Adrenal gland (tissue), 12 donors: ENCODE data around the gene HERPUD2. TPM values are rescaled to one million over a fixed set of nuclear protein-coding genes. Genes with fewer than 3 reads are reported as not detected.
A peak's percentile ranks its signal among the peaks of the same experiment; 100 is the strongest.

Source experiments
- DNase-seq, 7 donors: peaks; one replicate each; pipeline ENCODE4 v3.0.0-alpha.2; 2019 to 2020
- H3K27ac ChIP-seq, 5 donors: fragments of 200-600 bp; sonication (generic) in 4 of 5; 1 replicate in 3 of 5; 2 replicates in 2 of 5; pipeline versions ENCODE4 v1.5.1 to v1.8.0; 2016 to 2020; ENCODE audit warnings: mild to moderate bottlenecking in 1 of 5
- H3K27me3 ChIP-seq: fragments of 200-600 bp; 2 replicates; pipeline ENCODE4 v1.8.0; 2021
- H3K36me3 ChIP-seq, 2 donors: fragments of 200-600 bp; replicated peaks in 1 of 2; 1 replicate in 1 of 2; 2 replicates in 1 of 2; pipeline versions ENCODE4 v1.5.1 to v1.8.0; 2018 to 2022
- H3K4me1 ChIP-seq, 2 donors: fragments of 200-600 bp; replicated peaks in 1 of 2; 1 replicate in 1 of 2; 2 replicates in 1 of 2; pipeline versions ENCODE4 v1.5.1 to v1.8.0; 2018 to 2021
- H3K4me3 ChIP-seq, 4 donors: fragments of 200-600 bp; sonication (generic) in 3 of 4; one replicate each; pipeline ENCODE4 v1.5.1; 2016 to 2018
- H3K9me3 ChIP-seq, 3 donors: fragments of 200-600 bp; sonication (generic) in 1 of 3; replicated peaks in 1 of 3; 1 replicate in 2 of 3; 2 replicates in 1 of 3; pipeline versions ENCODE4 v1.5.1 to v1.8.0; 2016 to 2021
- POLR2A ChIP-seq, 2 donors: fragments of 450-650 bp; IDR thresholded peaks; one replicate each; pipeline ENCODE4 v1.6.1; 2017; ENCODE audit warnings: antibody characterized with exemption in 2 of 2, mild to moderate bottlenecking in 2 of 2, moderate library complexity in 1 of 2
- WGBS, 4 donors: extraction: QIAGEN DNeasy Blood & Tissue Kit in 2 of 4; methylation state at CpG; one replicate each; pipeline versions ENCODE4 v1.1.5 to v1.1.7; 2013 to 2017; 5-methylcytosine and 5-hydroxymethylcytosine counted together
- intact Hi-C, 2 donors: fragments of 100-400 bp; cut with DNase I; formaldehyde crosslinking; loops; one replicate each; pipeline versions ENCODE4 v1.14.1 to v1.15.0; 2022 to 2023
- polyA plus RNA-seq, 3 donors: library from polyadenylated mRNA; stranded (reverse); fragments of 200-250 nt in 2 of 3; fragments of 350-450 nt in 1 of 3; fragmentation: Illumina TruSeq in 1 of 3; extraction: RNeasy Lipid Tissue Mini Kit (QIAGEN cat#74804) in 1 of 3; gene quantifications; one replicate each; pipeline ENCODE4 v1.2.3, GENCODE V29; 2013 to 2014
- total RNA-seq, 9 donors: library from RNA; depleted of rRNA in 4 of 9; stranded (reverse); fragments of >200 nt in 4 of 9; fragments of 120-200 nt in 1 of 9; fragmentation: NEBNext Ultra II Directional in 1 of 9; extraction: Animal tissue kit (Norgen Biotek cat#: 25700) in 1 of 9; gene quantifications; one replicate each; pipeline versions ENCODE4 v1.1.0 to v1.2.4, GENCODE V29; 2013 to 2023
- TF ChIP-seq, protein P1 (sequence below), 6 experiments: fragments of 450-650 bp in 4 of 6; fragments of 200-600 bp in 2 of 6; sonication (generic) in 1 of 6; IDR thresholded peaks; 1 replicate in 5 of 6; 2 replicates in 1 of 6; pipeline versions ENCODE4 v1.5.1 to v1.8.0; 2016 to 2021; ENCODE audit warnings: antibody characterized with exemption in 6 of 6, mild to moderate bottlenecking in 2 of 6, moderate library complexity in 1 of 6
- donor health status: healthy with polysubstance abuse.
- donor health status: Bipolar disorder and iron deficiency.
- donor health status: DM: yes; HTN: yes; CAD: no.
- donor health status: DM: no; HTN: no; CAD: no.
- donor health status: DM: no; HTN: no; CAD: no.
- donor health status: DM: yes; HTN: yes; CAD: no.

Gene HERPUD2
- total and polyA plus RNA-seq, 12 donors = 7.8 to 37.4 (median 19.8) TPM

DNA sequence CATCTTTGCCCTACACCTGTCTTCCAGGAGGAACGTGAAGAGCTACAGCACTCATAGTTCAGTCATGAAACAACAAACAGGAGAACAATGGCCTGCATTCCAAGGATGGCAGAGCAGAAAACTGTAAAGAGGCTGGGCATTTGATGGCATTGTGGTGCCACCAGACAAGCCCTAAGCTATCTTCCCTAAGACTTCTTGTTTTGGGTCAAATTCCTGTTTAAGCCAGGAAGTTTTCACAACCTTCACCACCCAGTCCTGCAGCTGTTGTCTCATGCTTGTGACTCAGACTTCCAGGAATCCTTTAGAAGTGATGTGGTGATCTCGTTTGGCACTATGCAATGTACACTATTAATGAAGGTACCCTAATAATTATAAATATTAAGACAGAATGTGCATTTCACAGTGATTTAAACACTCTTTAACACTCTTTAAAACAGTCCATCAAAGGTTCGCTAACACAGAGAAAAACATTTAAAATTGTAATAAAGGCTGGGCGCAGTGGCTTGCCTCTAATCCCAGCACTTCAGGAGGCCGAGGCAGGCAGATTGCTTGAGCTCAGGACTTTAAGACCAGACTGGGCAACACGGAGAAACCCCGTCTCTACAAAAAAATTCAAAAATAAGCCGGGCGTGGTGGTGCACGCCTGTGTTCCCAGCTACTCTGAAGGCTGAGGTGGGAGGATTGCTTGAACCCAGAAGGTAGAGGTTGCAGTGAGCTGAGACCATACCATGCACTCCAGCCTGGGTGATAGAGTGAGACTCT lies 2.7 kb upstream of the HERPUD2 start:
- intact Hi-C loops = no loop called here
- WGBS, 4 donors = 82 to 90% (median 85%) methylated on average over 10 of the region's 10 CpGs
- H3K27ac ChIP-seq = no peak overlapping the region
- no peak for TF ChIP-seq POLR2A (IDR thresholded peaks at IDR 0.05)
- TF ChIP-seq, protein P1, sequence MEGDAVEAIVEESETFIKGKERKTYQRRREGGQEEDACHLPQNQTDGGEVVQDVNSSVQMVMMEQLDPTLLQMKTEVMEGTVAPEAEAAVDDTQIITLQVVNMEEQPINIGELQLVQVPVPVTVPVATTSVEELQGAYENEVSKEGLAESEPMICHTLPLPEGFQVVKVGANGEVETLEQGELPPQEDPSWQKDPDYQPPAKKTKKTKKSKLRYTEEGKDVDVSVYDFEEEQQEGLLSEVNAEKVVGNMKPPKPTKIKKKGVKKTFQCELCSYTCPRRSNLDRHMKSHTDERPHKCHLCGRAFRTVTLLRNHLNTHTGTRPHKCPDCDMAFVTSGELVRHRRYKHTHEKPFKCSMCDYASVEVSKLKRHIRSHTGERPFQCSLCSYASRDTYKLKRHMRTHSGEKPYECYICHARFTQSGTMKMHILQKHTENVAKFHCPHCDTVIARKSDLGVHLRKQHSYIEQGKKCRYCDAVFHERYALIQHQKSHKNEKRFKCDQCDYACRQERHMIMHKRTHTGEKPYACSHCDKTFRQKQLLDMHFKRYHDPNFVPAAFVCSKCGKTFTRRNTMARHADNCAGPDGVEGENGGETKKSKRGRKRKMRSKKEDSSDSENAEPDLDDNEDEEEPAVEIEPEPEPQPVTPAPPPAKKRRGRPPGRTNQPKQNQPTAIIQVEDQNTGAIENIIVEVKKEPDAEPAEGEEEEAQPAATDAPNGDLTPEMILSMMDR (IDR thresholded peaks at IDR 0.05) = no peak
- DNase-seq = no peak
- H3K36me3 ChIP-seq = no peaks in the 10 kb centered on the region
- peaks cover 21 to 22% of the 10 kb centered on the region in 2 donors for H3K4me1 ChIP-seq
- no peak overlapping the region for H3K4me3 ChIP-seq
- no peaks in the 10 kb centered on the region for H3K27me3 ChIP-seq
- H3K9me3 ChIP-seq = no peaks in the 10 kb centered on the region

DNA sequence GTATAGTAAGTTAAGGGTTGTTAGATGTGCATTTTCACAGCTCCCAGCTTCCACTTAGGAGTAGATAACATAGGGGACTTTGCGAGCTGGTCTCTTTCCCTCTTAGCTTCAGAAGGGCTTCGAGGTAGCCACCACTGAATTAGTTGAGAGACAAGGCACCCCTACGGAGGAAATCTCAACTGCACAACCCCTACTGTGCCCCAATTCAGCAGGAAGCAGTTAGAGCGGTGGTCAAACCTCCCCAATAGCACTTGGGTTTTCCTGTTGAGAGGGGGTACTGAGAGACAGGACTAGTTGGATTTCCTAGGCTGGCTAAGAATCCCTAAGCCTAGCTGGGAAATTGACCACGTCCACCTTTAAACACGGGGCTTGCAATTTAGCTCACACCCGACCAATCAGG lies 1.1 kb upstream of the HERPUD2 start:
- no peaks in the 10 kb centered on the region for H3K27me3 ChIP-seq
- peak overlapping the region in 1 of 4 donors; percentile 98 for H3K4me3 ChIP-seq
- no peaks in the 10 kb centered on the region for H3K36me3 ChIP-seq
- TF ChIP-seq, protein P1 (IDR thresholded peaks at IDR 0.05) = no peak
- no peak for TF ChIP-seq POLR2A (IDR thresholded peaks at IDR 0.05)
- WGBS, 4 donors = 87 to 91% (median 89%) methylated on average over 7 of the region's 7 CpGs
- no peak overlapping the region for H3K27ac ChIP-seq
- intact Hi-C loops = no loop called here
- H3K4me1 ChIP-seq = peaks cover 27 to 36% of the 10 kb centered on the region in 2 donors
- no peaks in the 10 kb centered on the region for H3K9me3 ChIP-seq
- no peak for DNase-seq

DNA sequence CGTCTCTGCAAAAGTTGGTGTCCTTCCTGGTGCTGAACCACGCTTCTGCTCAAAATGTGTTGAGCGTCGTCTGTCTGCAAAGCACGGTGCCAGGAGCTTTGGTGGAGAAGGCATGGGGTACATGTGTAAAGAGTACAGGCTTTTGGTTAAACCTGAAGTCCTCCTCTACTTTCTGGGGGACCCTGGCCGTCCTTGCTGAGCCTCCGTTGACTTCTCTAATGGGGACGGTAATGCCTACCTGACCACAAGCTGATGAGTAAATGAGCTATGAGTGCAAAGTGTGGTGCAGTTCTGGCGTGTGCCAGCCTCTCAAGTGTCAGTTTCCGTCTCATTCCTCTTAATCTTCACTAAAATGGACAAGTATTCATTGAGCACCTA lies 527 bp upstream of the HERPUD2 start:
- TF ChIP-seq POLR2A (IDR thresholded peaks at IDR 0.05) = no peak
- TF ChIP-seq, protein P1 (IDR thresholded peaks at IDR 0.05) = no peak
- DNase-seq = no peak
- Histone ChIP-seq H3K9me3 (no peaks in the 10 kb centered on the region), H3K4me3 (peak overlapping the region; percentile 85 to 98 (median 88)), H3K27me3 (no peaks in the 10 kb centered on the region), H3K27ac (peak overlapping the region in 4 of 5 donors; percentile 81 to 94 (median 90)), H3K4me1 (peaks cover 27 to 42% of the 10 kb centered on the region in 2 donors), H3K36me3 (no peaks in the 10 kb centered on the region)
- WGBS, 4 donors = 10 to 46% (median 18%) methylated on average over 2 to 10 of the region's 10 CpGs
- intact Hi-C loops = no loop called here

DNA sequence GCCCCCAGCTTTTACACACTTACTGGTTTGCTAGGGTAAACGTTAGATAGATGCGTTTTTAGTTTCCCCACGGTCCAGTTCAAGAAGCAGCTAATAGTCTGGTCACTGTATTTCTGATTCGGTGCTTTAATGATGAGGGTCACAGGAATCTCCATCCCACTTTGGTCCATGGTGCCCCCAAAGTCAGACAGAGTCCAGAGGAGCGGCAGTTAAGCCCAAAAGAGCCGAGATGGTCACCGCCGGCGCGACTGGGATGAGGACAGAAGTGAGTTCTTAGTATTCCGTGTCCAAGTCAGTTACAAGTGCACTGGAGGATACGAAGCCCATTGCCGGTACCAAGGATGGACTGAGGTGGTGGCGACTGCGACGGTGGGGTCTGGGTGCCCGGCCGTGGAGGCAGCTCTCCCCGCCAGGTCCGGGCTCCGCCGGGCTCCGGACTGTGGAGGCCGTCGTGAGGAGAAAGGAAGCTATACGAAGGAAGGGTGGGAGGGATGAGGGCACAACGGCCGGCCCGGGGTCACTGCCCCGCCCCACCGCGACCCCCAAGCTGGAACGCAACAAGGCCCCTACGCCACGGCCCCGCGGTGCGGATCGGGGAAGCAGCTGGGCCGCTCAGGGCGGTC lies 663 bp downstream of the HERPUD2 start:
- WGBS, 4 donors = 0 to 2% (median 1%) methylated on average over 16 to 41 of the region's 41 CpGs
- intact Hi-C loops = no loop called here

More for the DNA sequence above, 663 bp downstream of the HERPUD2 start:
- Histone ChIP-seq H3K27ac (peak overlapping the region in 4 of 5 donors; percentile 81 to 94 (median 90)), H3K4me3 (peak overlapping the region; percentile 85 to 98 (median 88)), H3K9me3 (no peaks in the 10 kb centered on the region), H3K27me3 (no peaks in the 10 kb centered on the region), H3K4me1 (peaks cover 34 to 53% of the 10 kb centered on the region in 2 donors), H3K36me3 (no peaks in the 10 kb centered on the region)
- peak in 5 of 7 donors; percentile 29 to 60 (median 41) for DNase-seq
- no peak for TF ChIP-seq POLR2A (IDR thresholded peaks at IDR 0.05)
- TF ChIP-seq, protein P1 (IDR thresholded peaks at IDR 0.05) = no peak
